ENCODE measurements around the gene CLIP2. TPM values are rescaled to one million over a fixed set of nuclear protein-coding genes. Genes with fewer than 3 reads are reported as not detected.
"Not testable (repeated sequence)": the region's sequence is repeated elsewhere in the genome, so short reads cannot be mapped to it uniquely, and the experiment has no call there.

CLIP2 gene
- total RNA-seq, 1 donor from 2014 or later: 39.0 TPM

DNA sequence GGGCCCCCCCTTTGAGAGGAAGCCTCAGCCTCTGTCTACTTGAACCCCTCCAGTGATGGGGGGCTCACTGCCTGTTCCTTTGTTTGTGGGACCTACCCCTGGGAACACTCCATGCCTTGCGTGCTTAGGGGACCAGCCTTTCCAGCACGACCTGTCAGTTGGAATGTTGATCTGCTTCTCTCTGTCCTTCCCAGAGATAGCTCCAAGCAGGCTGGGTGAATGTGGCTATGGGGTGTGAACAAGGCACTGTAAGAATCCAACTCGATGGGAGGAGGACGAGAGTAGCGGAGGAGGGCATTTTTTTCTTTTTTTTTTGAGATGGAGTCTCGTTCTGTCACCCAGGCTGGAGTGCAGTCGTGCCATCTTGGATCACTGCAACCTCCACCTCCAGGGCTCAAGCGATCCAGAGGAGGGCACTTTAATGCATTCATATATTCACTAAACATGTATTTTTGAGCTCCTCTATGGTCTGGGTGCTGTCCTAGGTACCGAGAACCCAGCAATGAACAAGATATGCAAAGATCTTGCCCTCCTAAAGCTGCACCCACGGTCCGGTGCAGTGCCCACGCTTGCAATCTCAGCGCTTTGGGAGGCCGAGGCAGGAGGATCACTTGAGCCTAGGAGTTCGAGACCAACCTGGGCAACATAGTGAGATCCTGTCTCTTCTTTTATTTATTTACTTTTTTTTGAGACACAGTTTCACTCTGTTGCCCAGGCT is 8.5 kb downstream of the CLIP2 start:
- no peak for DNase-seq

DNA sequence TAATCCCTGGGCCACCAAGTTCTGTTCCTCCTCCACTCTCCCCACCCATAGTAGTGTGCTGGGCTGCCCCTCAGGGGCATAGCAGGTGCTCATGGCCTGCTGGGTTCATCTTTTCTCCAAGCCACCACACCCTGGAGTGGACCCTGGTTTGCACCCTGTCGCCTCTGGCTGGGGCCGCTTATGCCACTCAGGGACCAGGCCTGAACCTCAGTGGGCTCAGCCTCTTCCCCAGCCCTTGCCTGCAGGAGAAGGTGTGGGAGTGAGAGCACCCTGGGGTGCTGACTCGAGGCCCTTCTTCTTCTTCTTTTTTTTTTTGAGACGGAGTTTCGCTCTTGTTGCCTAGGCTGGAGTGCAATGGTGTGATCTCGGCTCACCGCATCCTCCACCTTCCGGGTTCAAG is 10.2 kb downstream of the CLIP2 start:
- DNase-seq: no peak

DNA sequence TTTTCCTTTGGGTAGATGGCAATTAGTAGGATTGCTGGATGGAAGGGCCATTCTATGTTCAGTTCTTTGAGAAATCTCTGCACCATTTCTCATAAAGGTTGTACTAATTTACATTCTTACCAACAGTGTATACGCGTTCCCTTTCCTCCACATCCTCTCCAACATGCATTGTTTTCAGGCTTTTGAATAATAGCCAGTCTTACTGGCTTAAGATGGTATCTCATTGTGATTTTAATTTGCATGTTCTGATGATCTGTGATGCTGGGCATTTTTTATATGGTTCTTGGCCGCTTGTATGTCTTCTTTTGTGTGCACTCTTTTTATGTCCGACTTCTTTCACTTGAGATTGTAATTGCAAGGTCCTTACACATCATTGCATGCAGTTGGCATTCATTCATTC is 11.7 kb downstream of the CLIP2 start:
- DNase-seq: no peak

DNA sequence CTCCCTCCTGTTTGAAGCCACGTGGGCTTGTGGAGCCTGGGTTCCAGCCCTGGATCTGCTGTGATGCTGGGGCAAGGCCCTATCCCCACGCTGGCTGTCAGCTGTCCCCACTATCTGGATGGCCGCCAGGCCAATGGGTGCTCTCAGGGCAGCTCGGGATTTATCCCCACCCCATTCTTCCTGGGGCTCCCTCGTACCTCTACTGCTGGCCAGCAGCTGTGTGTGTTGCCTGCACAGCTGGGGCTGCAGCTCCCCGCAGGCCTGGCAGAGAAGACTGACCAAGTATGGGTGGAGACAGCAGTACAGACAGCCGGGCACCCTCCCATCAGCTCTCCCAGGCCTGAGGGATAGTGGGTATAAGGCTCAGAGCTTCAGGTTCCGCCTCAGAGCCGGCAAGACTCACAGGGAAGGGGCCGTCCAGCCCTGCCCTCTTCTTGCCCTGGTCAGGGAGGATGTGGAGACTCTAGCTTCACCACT is 13.6 kb downstream of the CLIP2 start:
- DNase-seq: peak; percentile 70

DNA sequence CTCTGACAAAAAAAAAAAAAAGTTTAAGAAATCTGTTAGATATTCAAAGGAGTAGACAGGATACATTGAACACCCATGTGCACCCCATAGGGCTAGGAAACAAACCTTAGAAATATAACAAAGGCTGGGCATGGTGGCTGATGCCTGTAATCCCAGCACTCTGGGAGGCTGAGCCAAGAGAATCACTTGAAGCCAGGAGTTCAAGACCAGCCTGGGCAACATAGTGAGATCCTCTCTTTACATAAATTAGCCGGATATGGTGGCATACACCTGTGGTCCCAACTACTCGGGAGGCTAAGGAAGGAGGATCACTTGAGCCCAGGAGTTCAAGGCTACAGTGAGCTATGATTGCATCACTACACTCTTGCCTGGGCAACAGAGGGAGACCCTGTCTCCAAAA is 15.3 kb downstream of the CLIP2 start:
- DNase-seq: no peak

DNA sequence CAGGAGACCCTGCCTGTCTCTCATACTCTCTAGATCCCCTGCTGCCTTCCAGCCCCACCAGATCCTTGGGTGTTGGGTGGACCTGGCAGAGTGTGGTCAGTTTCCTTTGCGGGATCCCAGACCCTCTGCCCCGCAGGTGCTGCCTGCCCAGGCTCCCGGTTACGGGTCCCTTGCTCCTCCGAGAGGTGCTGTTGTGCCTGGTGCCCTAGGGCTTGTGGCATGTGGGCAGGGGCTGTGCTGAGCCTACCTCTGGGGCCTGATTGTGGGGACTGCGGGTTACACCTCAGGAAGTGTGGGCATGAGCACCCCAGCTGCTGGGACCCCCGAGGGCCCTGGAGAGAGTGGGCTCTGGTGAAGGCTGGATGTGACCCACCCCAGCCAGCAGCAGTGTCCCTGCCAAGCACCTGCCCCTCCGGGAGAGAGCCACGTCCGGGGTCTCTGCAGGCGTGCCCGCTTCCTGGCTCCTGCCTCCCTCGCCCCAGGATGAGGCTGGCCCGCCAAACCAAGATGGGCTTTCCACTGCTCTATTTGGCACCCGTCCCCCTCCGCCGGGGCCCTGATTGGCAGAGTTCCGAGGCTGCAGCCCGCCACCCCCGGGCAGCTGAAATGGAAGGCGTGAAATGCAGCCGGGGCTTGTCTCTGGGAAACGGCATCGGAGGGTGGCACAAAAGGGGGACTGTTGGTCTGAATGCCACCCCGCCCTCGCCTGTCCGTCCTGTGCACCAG is 17.0 kb downstream of the CLIP2 start:
- peak; percentile 85 for DNase-seq

DNA sequence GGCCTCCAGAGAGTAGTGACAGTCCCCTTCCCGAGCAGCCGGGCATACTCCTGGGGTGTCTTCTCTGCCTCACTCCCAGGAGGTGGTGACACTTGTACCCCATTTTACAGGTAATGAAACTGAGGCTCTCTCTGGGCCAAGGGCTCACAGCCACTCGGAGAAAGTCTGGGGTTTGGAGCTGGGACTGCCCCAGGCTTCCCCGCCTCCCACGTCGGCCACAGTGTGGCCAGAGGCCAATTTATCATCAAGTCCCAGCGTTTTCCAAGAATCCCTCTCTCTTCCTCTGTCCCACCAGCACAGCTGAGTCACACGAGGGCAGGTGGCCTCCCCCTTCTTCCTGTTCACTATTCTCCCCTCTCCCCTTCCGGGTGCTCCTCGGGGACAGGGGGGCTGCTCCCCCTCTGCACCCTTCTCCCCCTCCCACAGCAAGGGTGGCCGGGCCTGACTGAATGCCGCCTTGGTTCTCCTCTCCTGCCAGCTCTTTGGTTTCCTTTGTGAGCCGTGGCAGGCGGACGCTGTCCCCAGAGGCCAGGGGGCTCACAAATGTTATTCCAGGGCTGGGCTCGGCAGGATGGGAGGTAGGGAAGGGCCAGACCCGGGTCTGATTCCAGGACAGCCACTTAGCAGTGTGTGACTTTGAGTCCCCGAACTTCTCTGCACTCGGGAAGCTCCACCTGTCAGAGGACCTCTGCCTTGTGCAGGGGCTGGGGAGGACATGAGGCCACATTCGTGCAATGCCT is 17.7 kb downstream of the CLIP2 start:
- peak; percentile 79 for DNase-seq

DNA sequence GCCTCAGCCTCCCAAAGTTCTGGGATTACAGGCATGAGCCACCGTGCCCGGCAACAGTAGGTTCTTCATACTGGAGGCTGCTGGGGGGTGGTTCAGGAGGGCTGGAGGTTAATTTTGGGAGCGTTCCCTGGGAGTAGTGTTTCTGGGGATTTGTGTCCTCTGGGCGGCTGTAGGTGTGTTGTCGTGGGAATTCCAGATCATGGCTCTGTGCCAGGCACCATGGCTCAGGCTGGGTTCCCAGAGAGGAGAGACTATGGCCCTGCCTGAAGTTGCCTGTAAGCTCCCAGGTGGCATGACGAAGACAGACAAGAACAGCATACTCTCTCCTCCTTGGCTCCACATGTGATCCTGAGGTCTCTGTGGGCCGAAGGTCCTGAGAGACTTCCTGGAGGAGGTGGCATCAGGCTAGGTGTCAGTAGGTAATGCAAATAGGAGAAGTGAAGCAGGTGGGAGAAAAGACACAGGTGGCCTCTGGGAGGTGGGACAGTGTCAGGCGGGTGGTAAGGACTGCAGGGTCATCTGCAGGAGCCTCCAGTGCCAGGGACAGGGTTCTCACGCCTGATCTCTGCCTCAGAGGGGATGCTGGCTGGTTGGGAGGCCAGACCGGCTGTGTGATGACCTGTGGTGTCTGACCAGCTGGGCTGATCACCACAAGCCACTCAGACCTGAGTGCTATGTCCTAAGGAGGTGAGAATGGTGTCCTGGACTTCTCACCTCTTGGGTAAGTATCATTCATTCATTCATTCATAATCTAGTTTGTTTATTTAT is 18.7 kb downstream of the CLIP2 start:
- DNase-seq: no peak

DNA sequence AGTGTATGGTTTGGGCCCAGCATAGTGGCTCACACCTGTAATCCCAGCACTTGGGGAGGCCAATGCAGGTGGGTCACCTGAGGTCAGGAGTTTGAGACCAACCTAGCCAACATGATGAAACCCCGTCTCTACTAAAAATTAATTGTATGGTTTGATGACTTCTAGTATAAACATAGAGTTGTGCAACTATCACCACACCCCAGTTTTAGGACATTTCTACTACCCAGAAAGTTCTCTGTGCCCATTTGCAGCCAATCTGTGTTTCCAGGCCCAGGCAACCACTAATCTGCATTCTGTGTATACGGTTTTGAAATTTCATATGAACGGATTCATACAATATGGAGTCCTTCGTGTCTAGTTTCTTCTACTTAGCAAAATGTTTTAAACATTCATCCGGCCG is 20.0 kb downstream of the CLIP2 start:
- no peak for DNase-seq

DNA sequence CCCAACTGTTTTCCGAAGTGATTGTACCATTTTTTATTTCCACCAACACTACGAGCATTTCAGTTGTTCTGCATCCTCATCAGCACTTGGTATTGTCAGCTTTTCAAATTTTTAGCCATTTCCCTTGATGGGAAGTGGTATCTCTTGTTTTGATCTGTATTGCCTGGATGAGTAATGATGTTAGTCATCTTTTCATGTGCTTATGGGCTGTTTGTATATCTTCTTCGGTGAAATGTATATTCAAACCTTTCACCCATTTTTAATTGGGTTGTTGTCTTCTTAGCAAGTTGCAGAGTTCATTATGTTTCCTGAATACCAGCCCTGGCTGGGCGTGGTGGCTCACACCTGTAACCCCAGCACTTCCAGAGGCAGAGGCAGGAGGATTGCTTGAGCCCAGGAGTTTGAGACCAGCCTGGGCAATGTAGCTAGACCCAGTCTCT is 22.1 kb downstream of the CLIP2 start:
- no peak for DNase-seq

DNA sequence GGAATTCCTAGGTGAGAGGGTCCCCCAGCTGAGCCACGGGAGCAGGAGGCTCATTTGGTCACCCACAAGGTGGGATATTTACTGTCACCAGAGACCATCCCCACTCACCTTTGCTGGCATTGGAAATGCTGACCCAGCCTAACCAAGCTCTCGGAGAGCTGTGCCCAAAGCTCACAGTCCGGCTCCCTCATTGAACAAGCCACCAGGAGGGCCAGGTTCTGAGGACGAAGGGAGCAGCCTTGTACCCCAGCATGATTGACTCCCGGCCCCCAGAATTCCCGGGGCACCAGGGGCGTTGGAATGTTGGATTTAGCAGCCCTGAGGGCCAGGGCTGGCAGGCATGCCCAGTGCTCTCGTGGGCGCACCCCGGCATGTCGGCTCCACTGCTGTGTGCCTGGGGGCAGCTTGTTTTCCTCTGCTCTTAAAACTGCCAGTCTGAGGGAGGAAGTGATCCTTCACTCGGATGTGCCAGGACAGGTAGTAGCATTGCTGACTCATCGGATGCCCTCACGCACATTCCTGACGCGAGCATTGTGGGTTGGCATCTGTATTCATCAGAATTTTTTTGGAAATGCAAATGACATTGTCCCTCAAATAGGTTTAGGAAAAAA is 23.3 kb downstream of the CLIP2 start:
- DNase-seq: peak; percentile 41

DNA sequence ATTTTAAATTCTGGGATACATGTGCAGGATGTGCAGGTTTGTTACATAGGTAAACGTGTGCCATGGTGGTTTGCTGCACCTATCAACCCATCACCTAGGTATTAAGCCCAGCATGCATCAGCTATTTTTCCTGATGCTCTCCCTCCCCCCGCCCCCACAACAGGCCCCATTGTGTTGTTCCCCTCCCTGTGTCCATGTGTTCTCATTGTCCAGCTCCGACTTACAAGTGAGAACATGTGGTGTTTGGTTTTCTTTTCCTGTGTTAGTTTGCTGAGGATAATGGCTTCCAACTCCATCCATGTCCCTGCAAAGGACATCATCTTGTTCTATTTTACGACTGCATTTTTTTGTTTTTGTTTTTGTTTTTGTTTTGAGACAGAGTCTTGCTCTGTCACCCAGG is 26.7 kb downstream of the CLIP2 start:
- not testable (repeated sequence) for DNase-seq

DNA sequence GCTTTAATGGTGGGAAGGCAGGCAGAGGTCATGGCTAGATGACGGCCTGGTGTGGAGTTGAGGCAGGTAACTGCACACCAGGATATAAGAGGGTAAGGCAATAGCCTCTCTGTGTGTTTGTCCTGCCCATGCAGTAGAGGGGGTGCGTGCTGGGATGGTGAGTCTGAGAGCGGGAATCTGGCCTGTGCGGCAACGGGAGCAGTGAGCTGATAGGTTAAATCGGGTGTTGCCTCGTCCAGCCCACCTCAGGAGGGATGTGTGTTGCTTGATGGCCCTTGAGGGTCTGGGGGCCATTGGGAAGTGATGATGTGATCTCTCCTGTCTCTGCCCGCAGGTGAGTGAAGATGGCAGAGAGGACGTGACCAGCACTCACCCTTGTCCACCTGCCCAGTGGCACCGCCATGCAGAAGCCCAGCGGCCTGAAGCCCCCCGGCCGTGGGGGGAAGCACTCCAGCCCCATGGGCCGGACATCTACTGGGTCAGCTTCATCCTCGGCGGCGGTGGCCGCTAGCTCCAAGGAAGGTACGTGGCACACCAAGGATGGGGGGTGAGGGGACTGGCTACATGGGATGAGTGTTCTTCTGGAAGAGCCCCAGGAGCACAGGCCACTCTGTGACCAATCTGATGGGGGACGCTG is 28.1 kb downstream of the CLIP2 start:
- DNase-seq: no peak

DNA sequence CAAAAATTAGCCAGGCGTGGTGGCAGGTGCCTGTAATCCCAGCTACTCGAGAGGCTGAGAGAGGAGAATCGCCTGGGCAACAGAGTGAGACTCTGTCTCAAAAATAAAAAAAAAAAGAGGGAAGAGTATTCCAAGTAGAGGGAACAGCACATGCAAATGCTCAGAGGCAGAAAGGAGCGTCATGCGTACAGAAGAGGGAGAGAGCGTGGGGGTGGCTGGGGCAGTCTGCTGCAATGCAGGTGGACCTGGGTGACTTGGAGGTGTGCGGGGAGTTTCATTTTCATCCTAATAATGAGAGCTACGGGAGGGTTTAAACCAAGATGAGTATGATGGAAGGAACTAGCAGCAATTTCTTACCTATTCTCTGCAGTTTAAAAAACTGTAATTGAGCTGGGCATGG is 28.8 kb downstream of the CLIP2 start:
- no peak for DNase-seq

DNA sequence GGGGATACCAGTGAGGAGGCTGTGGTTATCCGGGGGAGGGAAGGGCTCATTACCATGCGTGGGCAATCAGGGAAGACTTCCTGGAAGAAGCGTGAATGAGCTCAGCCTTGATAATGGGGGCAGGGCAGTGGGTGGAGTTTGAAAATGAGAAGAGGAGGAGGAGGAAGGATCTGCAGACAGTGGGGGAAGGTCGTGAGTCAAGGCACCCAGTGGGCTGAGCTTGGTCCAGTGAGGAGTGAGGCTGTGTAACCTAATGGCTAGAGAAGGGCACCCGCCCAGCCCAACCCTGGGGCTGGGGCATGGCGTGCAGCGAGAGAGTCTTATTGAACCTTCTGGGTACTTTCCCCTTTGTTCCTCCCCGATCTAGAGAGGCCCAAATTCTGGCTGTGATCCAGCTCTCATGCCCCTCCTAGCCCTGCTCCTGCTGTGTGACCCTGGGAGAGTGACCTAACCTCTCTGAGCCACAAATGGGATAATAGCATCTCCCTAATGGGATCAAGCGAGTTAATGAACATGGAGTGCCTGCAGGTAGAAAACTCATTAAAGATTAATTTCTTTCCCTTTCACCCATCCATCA is 31.5 kb downstream of the CLIP2 start:
- DNase-seq: no peak

DNA sequence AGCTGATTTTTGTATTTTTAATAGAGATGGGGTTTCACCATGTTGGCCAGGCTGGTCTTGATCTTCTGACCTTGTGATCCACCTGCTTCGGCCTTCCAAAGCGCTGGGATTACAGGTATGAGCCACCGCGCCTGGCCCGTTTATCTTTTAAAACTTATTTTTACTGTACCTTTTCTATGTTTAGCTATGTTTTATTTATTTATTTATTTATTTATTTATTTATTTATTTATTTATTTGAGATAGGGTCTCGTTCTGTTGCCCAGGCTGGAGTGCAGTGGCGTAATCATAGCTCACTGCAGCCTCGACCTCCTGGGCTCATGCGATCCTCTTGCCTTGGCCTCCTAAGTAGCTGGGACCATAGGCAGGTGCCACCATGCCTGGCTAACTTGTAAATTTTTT is 33.7 kb downstream of the CLIP2 start:
- DNase-seq: not testable (repeated sequence)

DNA sequence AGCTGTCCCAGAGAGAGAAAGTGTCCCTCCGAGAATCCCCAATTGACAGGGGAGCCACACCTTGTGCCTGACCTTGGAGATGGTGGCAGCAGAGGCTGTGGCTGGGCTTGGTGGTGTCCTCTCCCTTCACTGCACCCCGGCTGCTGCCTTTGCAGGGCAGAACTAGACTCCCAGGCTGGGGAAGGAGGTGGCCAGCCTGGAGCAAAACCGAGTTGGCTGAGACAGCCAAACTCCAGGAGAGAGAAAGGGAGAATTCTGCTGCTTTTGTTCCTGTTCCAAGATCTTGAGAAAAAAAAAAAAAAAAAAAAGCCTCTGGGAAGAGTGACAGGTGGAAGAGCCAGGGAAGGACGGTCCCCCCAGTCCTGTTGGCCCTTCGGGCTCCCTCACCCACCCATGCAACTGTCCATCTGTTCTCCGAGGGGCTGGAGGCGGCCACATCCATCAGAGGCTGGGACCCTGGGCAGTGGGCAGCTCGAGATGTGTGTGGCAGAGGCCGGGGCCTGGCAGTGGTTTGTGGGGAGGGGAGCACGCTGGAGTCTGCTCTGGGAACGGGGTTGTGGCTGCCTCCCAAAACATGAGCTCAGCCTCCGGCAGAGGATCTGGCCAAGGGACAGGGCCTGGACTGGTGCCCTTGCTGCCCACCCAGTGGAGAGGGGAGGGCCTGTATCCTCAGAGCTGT is 35.5 kb downstream of the CLIP2 start:
- DNase-seq: peak; percentile 88

DNA sequence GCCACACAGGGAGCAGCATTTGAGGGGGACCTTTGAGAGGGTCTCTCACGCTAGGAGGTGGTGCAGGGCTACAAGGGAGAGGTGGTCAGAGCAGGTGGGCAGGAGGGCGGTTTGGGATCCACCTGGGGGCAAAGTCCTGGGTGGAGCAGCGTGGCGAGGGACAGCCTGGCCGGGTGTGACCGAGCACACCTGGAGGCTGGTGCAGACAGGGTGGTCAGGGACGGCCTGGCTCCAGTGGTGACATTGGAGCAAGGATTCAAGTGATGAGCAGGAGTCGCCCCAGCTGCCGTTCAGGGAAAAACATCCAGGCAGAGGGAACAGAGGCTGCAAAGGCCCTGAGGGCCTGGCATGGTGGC is 36.0 kb downstream of the CLIP2 start:
- no peak for DNase-seq

DNA sequence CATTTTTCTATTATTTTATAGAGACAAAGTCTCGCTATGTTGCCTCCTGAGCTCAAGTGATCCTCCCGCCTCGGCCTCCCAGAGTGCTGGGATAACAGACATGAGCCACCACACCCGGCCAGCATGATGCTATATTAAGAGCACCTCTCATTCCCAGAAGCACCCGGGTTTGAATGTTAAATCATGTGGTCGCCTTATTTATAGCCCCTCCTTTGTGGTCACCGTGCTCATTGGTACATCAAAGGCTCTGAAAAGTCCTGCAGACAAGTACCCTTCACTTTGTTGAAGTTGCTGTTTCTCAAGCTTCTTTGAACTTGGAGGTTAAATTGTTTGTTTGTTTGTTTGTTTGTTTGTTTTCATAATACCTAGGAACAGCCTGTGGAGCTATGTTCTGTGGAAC is 40.0 kb downstream of the CLIP2 start:
- DNase-seq: no peak

DNA sequence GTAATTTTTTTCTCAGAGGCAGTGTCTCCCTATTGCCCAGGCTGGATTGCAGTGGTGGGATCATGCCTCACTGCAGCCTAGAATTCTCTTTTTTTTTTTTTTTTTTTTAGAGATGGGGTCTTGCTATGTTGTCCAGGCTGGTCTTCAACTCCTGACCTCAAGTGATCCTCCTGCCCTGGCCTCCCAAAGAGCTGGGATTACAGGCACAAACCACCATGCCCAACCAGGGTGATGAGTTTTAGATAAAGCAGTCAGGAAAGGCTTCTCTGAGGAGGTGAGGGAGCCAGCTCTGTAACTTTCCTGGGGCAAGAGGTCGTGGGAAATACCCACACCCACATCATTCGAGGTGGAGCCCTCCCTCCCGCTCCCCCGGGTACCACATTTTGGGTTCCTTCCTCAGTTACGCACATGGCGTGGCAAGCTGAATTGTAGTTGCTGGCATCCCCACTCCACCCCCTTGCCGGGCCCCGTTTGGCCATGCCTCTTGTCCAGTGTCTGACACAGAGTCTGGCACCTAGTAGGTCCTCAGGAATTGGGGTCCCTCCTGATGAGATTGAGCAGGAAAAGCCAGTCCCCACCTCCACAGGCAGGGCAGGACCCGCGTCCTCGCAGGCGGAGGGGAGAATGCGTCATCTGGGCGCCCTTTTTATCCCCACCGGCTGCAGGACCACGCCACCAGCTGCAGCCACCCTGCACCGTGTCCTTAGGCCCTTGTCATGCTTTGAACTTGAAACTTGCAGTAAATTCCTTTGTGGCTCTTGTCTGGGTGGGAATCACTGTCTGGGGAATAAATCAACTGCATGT is 43.4 kb downstream of the CLIP2 start:
- no peak for DNase-seq
